IgD-negative memory B cell (primary cell): Measurements from ENCODE around the gene COX6B2. TPM values are rescaled to one million over a fixed set of nuclear protein-coding genes. Genes with fewer than 3 reads are reported as not detected.

Source experiments
- H3K27ac Mint-ChIP-seq, 3 donors: one replicate each; pipeline ENCODE4 v1.8.0; 2020 to 2022; ENCODE audit warnings: mild to moderate bottlenecking in 3 of 3, mixed read lengths in 3 of 3, moderate library complexity in 1 of 3
- H3K27me3 Mint-ChIP-seq: one replicate; pipeline ENCODE4 v1.8.0; 2021; ENCODE audit warnings: mixed read lengths
- H3K36me3 Mint-ChIP-seq: one replicate; pipeline ENCODE4 v1.8.0; 2020; ENCODE audit warnings: mild to moderate bottlenecking, mixed read lengths
- H3K4me1 Mint-ChIP-seq, 3 donors: one replicate each; pipeline ENCODE4 v1.8.0; 2020 to 2022; ENCODE audit warnings: mixed read lengths in 3 of 3, mild to moderate bottlenecking in 1 of 3
- H3K4me3 Mint-ChIP-seq, 4 donors: one replicate each; pipeline ENCODE4 v1.8.0; 2020 to 2022; ENCODE audit warnings: mild to moderate bottlenecking in 4 of 4, mixed read lengths in 4 of 4, moderate library complexity in 3 of 4
- H3K9me3 Mint-ChIP-seq, 3 donors: one replicate each; pipeline ENCODE4 v1.8.0; 2020 to 2021; ENCODE audit warnings: mixed read lengths in 3 of 3, mild to moderate bottlenecking in 1 of 3
- polyA plus RNA-seq: library from polyadenylated mRNA; unstranded; fragments of 300-500 nt; fragmentation: Illumina TruSeq; gene quantifications from one replicate; pipeline ENCODE4 v1.2.3, GENCODE V29; 2021

COX6B2 gene
- polyA plus RNA-seq, 1 donor from 2014 or later = not detected

- no peaks in the 10 kb centered on the region for H3K36me3 Mint-ChIP-seq
- peaks cover 2 to 4% (median 3%) of the 10 kb centered on the region in 3 donors for H3K4me1 Mint-ChIP-seq
- peaks cover 0 to 2% (median 0%) of the 10 kb centered on the region in 3 donors for H3K9me3 Mint-ChIP-seq
- H3K4me3 Mint-ChIP-seq = no peak overlapping the region
- peaks cover 1% of the 10 kb centered on the region for H3K27me3 Mint-ChIP-seq
- H3K27ac Mint-ChIP-seq = no peak overlapping the region
These were observed 46.2 kb downstream of the COX6B2 start for GRCh38 chr19:55308281-55308680.

GRCh38 chr19:55306712-55307111 lies 47.8 kb downstream of the COX6B2 start:
- Mint-ChIP-seq H3K4me3 (peak overlapping the region in 1 of 4 donors; percentile 34), H3K27me3 (peaks cover 2% of the 10 kb centered on the region), H3K4me1 (peaks cover 6 to 8% (median 6%) of the 10 kb centered on the region in 3 donors), H3K36me3 (no peaks in the 10 kb centered on the region), H3K27ac (no peak overlapping the region), H3K9me3 (peaks cover 0 to 2% (median 0%) of the 10 kb centered on the region in 3 donors)

GRCh38 chr19:55305983-55306562 lies 48.4 kb downstream of the COX6B2 start:
- Mint-ChIP-seq H3K36me3 (no peaks in the 10 kb centered on the region), H3K27ac (peak overlapping the region in 2 of 3 donors; percentile 65 to 66), H3K9me3 (peaks cover 0 to 2% (median 0%) of the 10 kb centered on the region in 3 donors), H3K27me3 (peaks cover 3% of the 10 kb centered on the region), H3K4me3 (no peak overlapping the region), H3K4me1 (peaks cover 8% of the 10 kb centered on the region in 3 donors)

GRCh38 chr19:55305491-55305890 lies 49.0 kb downstream of the COX6B2 start:
- H3K36me3 Mint-ChIP-seq = no peaks in the 10 kb centered on the region
- H3K4me1 Mint-ChIP-seq = peaks cover 8% of the 10 kb centered on the region in 3 donors
- H3K9me3 Mint-ChIP-seq = peaks cover 0 to 2% (median 0%) of the 10 kb centered on the region in 3 donors
- H3K27ac Mint-ChIP-seq = peak overlapping the region in 2 of 3 donors; percentile 65 to 66
- peak overlapping the region in 3 of 4 donors; percentile 46 to 68 (median 55) for H3K4me3 Mint-ChIP-seq
- peaks cover 3% of the 10 kb centered on the region for H3K27me3 Mint-ChIP-seq

GRCh38 chr19:55304980-55305379 lies 49.5 kb downstream of the COX6B2 start:
- Mint-ChIP-seq H3K9me3 (peaks cover 0 to 2% (median 0%) of the 10 kb centered on the region in 3 donors), H3K4me1 (peaks cover 7 to 8% (median 8%) of the 10 kb centered on the region in 3 donors), H3K27ac (peak overlapping the region in 1 of 3 donors; percentile 66), H3K4me3 (peak overlapping the region in 1 of 4 donors; percentile 46), H3K27me3 (peaks cover 3% of the 10 kb centered on the region), H3K36me3 (no peaks in the 10 kb centered on the region)

GRCh38 chr19:55304279-55304978 lies 50.1 kb downstream of the COX6B2 start:
- Mint-ChIP-seq H3K27ac (no peak overlapping the region), H3K9me3 (peaks cover 0 to 2% (median 0%) of the 10 kb centered on the region in 3 donors), H3K36me3 (no peaks in the 10 kb centered on the region), H3K4me1 (peaks cover 7 to 8% (median 8%) of the 10 kb centered on the region in 3 donors), H3K4me3 (no peak overlapping the region), H3K27me3 (peaks cover 3% of the 10 kb centered on the region)

- H3K27ac Mint-ChIP-seq = no peak overlapping the region
- H3K27me3 Mint-ChIP-seq = peaks cover 3% of the 10 kb centered on the region
- H3K36me3 Mint-ChIP-seq = no peaks in the 10 kb centered on the region
- peaks cover 0 to 2% (median 0%) of the 10 kb centered on the region in 3 donors for H3K9me3 Mint-ChIP-seq
- peak overlapping the region in 1 of 4 donors; percentile 38 for H3K4me3 Mint-ChIP-seq
- H3K4me1 Mint-ChIP-seq = peaks cover 8 to 11% (median 9%) of the 10 kb centered on the region in 3 donors
These were observed 51.0 kb downstream of the COX6B2 start for GRCh38 chr19:55303477-55303876.

- H3K4me1 Mint-ChIP-seq = peaks cover 8 to 13% (median 9%) of the 10 kb centered on the region in 3 donors
- peak overlapping the region in 2 of 3 donors; percentile 85 to 92 for H3K27ac Mint-ChIP-seq
- no peaks in the 10 kb centered on the region for H3K36me3 Mint-ChIP-seq
- H3K4me3 Mint-ChIP-seq = peak overlapping the region; percentile 73 to 90 (median 84)
- peaks cover 0 to 2% (median 0%) of the 10 kb centered on the region in 3 donors for H3K9me3 Mint-ChIP-seq
- peaks cover 3% of the 10 kb centered on the region for H3K27me3 Mint-ChIP-seq
These were observed 52.2 kb downstream of the COX6B2 start for GRCh38 chr19:55302318-55302703.

- Mint-ChIP-seq H3K4me1 (peaks cover 8 to 13% (median 9%) of the 10 kb centered on the region in 3 donors), H3K27me3 (peaks cover 3% of the 10 kb centered on the region), H3K27ac (peak overlapping the region; percentile 29 to 92 (median 85)), H3K36me3 (no peaks in the 10 kb centered on the region), H3K4me3 (peak overlapping the region; percentile 73 to 90 (median 84)), H3K9me3 (peaks cover 0 to 2% (median 0%) of the 10 kb centered on the region in 3 donors)
These were observed 52.8 kb downstream of the COX6B2 start for GRCh38 chr19:55301459-55302317.

- Mint-ChIP-seq H3K9me3 (peaks cover 0 to 2% (median 0%) of the 10 kb centered on the region in 3 donors), H3K36me3 (no peaks in the 10 kb centered on the region), H3K4me1 (peaks cover 8 to 13% (median 9%) of the 10 kb centered on the region in 3 donors), H3K27ac (no peak overlapping the region), H3K4me3 (peak overlapping the region; percentile 3 to 90 (median 60)), H3K27me3 (peaks cover 3% of the 10 kb centered on the region)
These were observed 53.5 kb downstream of the COX6B2 start for GRCh38 chr19:55300886-55301458.

GRCh38 chr19:55299991-55300390 lies 54.5 kb downstream of the COX6B2 start:
- Mint-ChIP-seq H3K27ac (no peak overlapping the region), H3K36me3 (no peaks in the 10 kb centered on the region), H3K4me3 (peak overlapping the region in 1 of 4 donors; percentile 27), H3K4me1 (peaks cover 4 to 12% (median 7%) of the 10 kb centered on the region in 3 donors), H3K9me3 (no peaks in the 10 kb centered on the region), H3K27me3 (peaks cover 3% of the 10 kb centered on the region)
